ENCODE results near the gene B3GNT5.

DNA sequence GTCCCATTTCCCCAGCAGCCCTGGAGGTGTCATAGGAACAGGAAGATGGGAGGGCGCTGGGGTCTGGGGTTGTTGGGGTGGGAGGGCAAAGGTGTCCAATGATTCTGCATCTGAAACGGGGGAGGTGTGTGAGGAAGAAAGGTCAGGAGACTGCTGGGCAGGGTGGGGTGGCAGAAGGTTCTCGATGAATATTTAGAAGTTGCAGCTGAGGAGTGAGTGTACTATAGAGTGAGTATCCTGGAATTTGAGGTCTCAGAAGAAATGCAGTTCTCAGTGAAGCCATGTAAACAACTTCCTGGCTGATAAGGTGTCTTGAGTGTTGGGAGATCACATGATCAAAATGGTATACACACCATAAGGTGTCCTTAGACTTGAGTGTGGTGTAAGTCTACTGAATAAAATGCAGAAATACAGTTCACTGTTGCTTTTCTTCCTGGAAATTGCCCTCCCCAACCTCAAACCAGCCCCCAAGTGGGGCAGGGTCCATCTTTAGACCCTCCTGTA, 9.9 kb downstream of the B3GNT5 start:
- TF ChIP-seq, protein P1, sequence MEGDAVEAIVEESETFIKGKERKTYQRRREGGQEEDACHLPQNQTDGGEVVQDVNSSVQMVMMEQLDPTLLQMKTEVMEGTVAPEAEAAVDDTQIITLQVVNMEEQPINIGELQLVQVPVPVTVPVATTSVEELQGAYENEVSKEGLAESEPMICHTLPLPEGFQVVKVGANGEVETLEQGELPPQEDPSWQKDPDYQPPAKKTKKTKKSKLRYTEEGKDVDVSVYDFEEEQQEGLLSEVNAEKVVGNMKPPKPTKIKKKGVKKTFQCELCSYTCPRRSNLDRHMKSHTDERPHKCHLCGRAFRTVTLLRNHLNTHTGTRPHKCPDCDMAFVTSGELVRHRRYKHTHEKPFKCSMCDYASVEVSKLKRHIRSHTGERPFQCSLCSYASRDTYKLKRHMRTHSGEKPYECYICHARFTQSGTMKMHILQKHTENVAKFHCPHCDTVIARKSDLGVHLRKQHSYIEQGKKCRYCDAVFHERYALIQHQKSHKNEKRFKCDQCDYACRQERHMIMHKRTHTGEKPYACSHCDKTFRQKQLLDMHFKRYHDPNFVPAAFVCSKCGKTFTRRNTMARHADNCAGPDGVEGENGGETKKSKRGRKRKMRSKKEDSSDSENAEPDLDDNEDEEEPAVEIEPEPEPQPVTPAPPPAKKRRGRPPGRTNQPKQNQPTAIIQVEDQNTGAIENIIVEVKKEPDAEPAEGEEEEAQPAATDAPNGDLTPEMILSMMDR (IDR thresholded peaks at IDR 0.05 in 2 of 3, conservative IDR thresholded peaks at IDR 0.05 in 1 of 3; ENCODE audit: control insufficient read depth in 2 of 3, extremely low read depth in 1 of 3, insufficient read depth in 1 of 3, low read depth in 3 of 3, low read length in 3 of 3), result no peak
- TF ChIP-seq POLR2A (IDR thresholded peaks at IDR 0.05; ENCODE audit: low read depth, low read length) (no peak), TCF12 (IDR thresholded peaks at IDR 0.05; ENCODE audit: low read depth, low read length) (no peak), ZNF24 (IDR thresholded peaks at IDR 0.05) (no peak), HDGF (IDR thresholded peaks at IDR 0.05) (no peak), PAX8 (IDR thresholded peaks at IDR 0.05) (no peak), NR2C1 (IDR thresholded peaks at IDR 0.05) (no peak), POLR2AphosphoS2 (IDR thresholded peaks at IDR 0.05; ENCODE audit: low read depth, low read length) (no peak)
- TF ChIP-seq, protein P2, sequence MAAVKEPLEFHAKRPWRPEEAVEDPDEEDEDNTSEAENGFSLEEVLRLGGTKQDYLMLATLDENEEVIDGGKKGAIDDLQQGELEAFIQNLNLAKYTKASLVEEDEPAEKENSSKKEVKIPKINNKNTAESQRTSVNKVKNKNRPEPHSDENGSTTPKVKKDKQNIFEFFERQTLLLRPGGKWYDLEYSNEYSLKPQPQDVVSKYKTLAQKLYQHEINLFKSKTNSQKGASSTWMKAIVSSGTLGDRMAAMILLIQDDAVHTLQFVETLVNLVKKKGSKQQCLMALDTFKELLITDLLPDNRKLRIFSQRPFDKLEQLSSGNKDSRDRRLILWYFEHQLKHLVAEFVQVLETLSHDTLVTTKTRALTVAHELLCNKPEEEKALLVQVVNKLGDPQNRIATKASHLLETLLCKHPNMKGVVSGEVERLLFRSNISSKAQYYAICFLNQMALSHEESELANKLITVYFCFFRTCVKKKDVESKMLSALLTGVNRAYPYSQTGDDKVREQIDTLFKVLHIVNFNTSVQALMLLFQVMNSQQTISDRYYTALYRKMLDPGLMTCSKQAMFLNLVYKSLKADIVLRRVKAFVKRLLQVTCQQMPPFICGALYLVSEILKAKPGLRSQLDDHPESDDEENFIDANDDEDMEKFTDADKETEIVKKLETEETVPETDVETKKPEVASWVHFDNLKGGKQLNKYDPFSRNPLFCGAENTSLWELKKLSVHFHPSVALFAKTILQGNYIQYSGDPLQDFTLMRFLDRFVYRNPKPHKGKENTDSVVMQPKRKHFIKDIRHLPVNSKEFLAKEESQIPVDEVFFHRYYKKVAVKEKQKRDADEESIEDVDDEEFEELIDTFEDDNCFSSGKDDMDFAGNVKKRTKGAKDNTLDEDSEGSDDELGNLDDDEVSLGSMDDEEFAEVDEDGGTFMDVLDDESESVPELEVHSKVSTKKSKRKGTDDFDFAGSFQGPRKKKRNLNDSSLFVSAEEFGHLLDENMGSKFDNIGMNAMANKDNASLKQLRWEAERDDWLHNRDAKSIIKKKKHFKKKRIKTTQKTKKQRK (IDR thresholded peaks at IDR 0.05; ENCODE audit: low read depth, low read length), result no peak
- TF ChIP-seq, protein P3, sequence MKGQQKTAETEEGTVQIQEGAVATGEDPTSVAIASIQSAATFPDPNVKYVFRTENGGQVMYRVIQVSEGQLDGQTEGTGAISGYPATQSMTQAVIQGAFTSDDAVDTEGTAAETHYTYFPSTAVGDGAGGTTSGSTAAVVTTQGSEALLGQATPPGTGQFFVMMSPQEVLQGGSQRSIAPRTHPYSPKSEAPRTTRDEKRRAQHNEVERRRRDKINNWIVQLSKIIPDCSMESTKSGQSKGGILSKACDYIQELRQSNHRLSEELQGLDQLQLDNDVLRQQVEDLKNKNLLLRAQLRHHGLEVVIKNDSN (IDR thresholded peaks at IDR 0.05; ENCODE audit: borderline replicate concordance, extremely low read length, insufficient read depth, low read depth, low read length), result no peak
